ENCODE data around the gene CCDC97. TPM values are rescaled to one million over a fixed set of nuclear protein-coding genes. Genes with fewer than 3 reads are reported as not detected.
A peak's percentile ranks its signal among the peaks of the same experiment; 100 is the strongest.

The CCDC97 gene
- total RNA-seq, 1 donor from 2014 or later: 40.5 TPM

- peaks cover 5% of the 10 kb centered on the region for H3K36me3 Mint-ChIP-seq
- peak in 1 of 2 experiments; percentile 47 for DNase-seq (ENCODE audit: low spot score in 2 of 2, unreplicated experiment in 2 of 2)
- TF ChIP-seq CTCF (IDR thresholded peaks at IDR 0.05; ENCODE audit: unreplicated experiment): peak; percentile 0
- no peaks in the 10 kb centered on the region for H3K27me3 Mint-ChIP-seq (ENCODE audit: low read depth)
- H3K4me3 Mint-ChIP-seq: peak overlapping the region; percentile 98
- H3K4me1 Mint-ChIP-seq: peaks cover 33% of the 10 kb centered on the region
- no peaks in the 10 kb centered on the region for H3K9me3 Mint-ChIP-seq
- H3K27ac Mint-ChIP-seq: peak overlapping the region; percentile 99
Observed at GRCh38 chr19:41264581-41265394, 45.2 kb upstream of the CCDC97 start.

GRCh38 chr19:41265395-41266153, 44.4 kb upstream of the CCDC97 start:
- H3K27ac Mint-ChIP-seq: peak overlapping the region; percentile 99
- no peaks in the 10 kb centered on the region for H3K9me3 Mint-ChIP-seq
- no peak for TF ChIP-seq CTCF (IDR thresholded peaks at IDR 0.05; ENCODE audit: unreplicated experiment)
- peaks cover 33% of the 10 kb centered on the region for H3K4me1 Mint-ChIP-seq
- peak in 1 of 2 experiments; percentile 42 for DNase-seq (ENCODE audit: low spot score in 2 of 2, unreplicated experiment in 2 of 2)
- no peaks in the 10 kb centered on the region for H3K27me3 Mint-ChIP-seq (ENCODE audit: low read depth)
- H3K4me3 Mint-ChIP-seq: peak overlapping the region; percentile 98
- H3K36me3 Mint-ChIP-seq: peaks cover 2% of the 10 kb centered on the region

GRCh38 chr19:41269055-41269454, 40.9 kb upstream of the CCDC97 start:
- Mint-ChIP-seq H3K4me1 (peaks cover 26% of the 10 kb centered on the region), H3K9me3 (no peaks in the 10 kb centered on the region), H3K27ac (no peak overlapping the region), H3K4me3 (no peak overlapping the region), H3K27me3 (ENCODE audit: low read depth) (no peaks in the 10 kb centered on the region), H3K36me3 (peaks cover 24% of the 10 kb centered on the region)
- DNase-seq (ENCODE audit: low spot score in 2 of 2, unreplicated experiment in 2 of 2): no peak
- TF ChIP-seq CTCF (IDR thresholded peaks at IDR 0.05; ENCODE audit: unreplicated experiment): no peak

- Mint-ChIP-seq H3K4me1 (peaks cover 26% of the 10 kb centered on the region), H3K9me3 (no peaks in the 10 kb centered on the region), H3K27me3 (ENCODE audit: low read depth) (no peaks in the 10 kb centered on the region), H3K4me3 (no peak overlapping the region), H3K36me3 (peaks cover 27% of the 10 kb centered on the region), H3K27ac (no peak overlapping the region)
- no peak for DNase-seq (ENCODE audit: low spot score in 2 of 2, unreplicated experiment in 2 of 2)
- no peak for TF ChIP-seq CTCF (IDR thresholded peaks at IDR 0.05; ENCODE audit: unreplicated experiment)
Observed at GRCh38 chr19:41269571-41269970, 40.4 kb upstream of the CCDC97 start.

- Mint-ChIP-seq H3K4me1 (no peaks in the 10 kb centered on the region), H3K9me3 (no peaks in the 10 kb centered on the region), H3K4me3 (no peak overlapping the region), H3K27ac (no peak overlapping the region), H3K36me3 (peaks cover 46% of the 10 kb centered on the region), H3K27me3 (ENCODE audit: low read depth) (no peaks in the 10 kb centered on the region)
- DNase-seq (ENCODE audit: low spot score in 2 of 2, unreplicated experiment in 2 of 2): no peak
- no peak for TF ChIP-seq CTCF (IDR thresholded peaks at IDR 0.05; ENCODE audit: unreplicated experiment)
Observed at GRCh38 chr19:41273076-41273475, 36.9 kb upstream of the CCDC97 start.

All from mesothelial cell of epicardium (in vitro differentiated cells).